ELF-1 (cell line): Measurements from ENCODE around the gene NDUFS7.
"Not testable (repeated sequence)": the region's sequence is repeated elsewhere in the genome, so short reads cannot be mapped to it uniquely, and the experiment has no call there.

Experiments
- DNase-seq: peaks from one replicate; pipeline ENCODE4 v3.0.0-alpha.2; 2016; ENCODE audit warnings: low read depth, low spot score

The NDUFS7 gene

DNA sequence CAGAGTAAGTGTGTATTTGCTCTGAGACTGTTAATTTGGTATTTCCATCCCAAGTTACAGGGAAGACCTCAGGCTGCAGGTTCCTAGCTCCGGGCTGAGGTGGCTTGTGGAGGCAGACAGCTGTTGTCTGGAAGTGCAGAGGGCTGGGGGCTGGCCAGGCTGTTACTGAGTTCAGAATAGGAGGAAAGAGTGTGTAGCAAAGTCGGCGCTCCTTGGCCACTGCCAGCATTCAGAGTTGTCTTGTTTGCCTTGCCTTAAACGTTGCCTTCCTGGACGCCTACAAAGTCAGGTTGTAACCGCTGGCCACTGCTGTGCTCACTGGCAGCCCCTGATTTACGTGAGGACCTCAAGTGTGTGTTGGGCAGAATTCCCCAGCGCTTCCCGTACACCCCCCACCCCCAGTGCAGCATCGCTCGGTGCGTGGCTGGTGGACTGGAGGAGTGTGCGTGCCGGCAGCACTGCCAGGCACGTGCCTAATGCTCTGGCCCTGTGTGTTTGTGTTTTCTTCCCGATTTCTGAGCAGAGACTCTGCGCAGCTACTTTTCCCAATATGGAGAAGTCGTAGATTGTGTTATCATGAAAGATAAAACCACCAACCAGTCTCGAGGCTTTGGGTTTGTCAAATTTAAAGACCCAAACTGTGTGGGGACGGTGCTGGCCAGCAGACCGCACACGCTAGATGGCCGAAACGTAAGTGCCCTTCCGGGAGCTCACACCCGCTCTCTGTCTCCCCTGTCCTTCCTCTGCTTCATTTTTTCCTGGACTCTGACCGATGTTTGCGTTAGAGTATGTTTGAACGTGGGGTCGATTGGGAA is 34.2 kb downstream of the NDUFS7 start:
- DNase-seq: no peak

DNA sequence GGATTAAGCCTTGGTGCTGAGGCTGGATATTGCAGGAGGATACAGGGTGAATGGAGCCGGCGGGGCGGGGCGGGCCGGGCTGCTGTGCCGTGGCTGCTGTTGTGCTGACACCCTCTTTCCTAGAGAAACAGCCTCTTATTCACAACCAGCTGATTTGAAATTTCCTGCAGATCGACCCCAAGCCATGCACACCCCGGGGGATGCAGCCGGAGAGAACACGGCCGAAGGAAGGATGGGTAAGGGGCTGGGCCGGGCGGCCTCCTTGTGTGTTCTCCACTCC is 34.7 kb downstream of the NDUFS7 start:
- no peak for DNase-seq

DNA sequence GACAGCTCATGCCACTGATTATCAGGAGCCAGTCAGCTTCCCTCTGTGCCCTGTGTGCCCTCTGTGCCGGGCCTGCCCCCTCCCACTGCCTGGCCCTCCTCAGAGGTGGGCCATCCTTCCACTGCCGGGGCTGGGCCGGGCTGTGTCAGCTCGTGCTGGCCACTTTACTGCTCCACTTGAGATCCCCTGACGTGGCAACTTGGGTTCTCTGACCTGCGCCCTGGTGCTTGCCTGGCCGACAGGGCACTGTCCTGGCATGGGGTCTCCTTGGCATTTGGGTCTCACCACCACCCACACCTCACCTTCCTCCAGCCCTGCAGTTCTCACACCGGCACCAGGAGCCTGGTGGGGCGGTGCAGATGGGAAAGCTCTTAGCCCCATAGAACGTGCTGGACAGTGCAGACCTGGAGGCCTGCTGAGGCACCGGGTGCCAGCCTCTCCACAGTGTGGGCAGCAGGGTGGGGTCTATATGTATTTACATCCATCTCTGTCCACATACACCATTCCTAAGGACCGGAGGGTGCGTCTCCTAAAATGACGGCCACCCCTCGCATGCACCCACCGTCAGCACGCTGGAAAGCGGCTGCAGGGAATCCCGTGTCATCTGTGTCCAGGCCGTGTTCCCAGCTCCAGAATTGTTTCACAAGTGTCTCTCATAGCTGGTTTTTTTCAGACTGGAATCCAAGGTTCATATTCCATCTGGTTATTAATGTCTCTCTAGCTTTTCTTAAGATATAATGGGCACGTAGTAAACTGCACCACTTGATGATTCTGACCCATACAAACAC is 35.4 kb downstream of the NDUFS7 start:
- no peak for DNase-seq

DNA sequence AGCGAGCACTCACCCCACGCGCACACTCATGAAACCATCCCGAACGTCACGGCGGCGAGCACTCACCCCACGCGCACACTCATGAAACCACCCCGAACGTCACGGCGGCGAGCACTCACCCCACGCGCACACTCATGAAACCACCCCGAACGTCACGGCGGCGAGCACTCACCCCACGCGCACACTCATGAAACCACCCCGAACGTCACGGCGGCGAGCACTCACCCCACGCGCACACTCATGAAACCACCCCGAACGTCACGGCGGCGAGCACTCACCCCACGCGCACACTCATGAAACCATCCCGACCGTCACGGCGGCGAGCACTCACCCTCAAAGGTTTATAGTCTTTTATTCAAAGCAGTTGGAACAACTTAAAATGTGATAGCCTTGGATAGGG is 36.4 kb downstream of the NDUFS7 start:
- not testable (repeated sequence) for DNase-seq

DNA sequence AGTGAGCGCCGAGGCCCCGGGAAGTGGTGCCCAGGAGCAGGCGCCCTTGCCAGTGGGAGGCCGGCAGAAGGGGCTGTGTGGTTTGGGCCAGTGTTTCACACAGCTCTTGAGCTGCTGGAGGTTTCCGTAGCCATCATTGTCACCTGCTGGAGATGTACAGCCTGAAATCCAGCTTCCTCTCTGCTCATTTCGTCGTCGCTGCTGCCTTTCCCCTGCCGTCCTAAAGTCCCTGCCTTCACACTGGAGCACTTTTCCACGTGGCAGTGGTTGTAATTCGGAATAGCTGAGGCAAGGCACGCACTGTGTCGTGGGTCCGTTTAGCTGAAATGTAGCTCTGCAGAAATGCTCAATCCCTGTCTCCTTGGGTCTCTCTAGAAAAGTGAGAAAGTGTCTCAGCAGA is 36.9 kb downstream of the NDUFS7 start:
- no peak for DNase-seq

DNA sequence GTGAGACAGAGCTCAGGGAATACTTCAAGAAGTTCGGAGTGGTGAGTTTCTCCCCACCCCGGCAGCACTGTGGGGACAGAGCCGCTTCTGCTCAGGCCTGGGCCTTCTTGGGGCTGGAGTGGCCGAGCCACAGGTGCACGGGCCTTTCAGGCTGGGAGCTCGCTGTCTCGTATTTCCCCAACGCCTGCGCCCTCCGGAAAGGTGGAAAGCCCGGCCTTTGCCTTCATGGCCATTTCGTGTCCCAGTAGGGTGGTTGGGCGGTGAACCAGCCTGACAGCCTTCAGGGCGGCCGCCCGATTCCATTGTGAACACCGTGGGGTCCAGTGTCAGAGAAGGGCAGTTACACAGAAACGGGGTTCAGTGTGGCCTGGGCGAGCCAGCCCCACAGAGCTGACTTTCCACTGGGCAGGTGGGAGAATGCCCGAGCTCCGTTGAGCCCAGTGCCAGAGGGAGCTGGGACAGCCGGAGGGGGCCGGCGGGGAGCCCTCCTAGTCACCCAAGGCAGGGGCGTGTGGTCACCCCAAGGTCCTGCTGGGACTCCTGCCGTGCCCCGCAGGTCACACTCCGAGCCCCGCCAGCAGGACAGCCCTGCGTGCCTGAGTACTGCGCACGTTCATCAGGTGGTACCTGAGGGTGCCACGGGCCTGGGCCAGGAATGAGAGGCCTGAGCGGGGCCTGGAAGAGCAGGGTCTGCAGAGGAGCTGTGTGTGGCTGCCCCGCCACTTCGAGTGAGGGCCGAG is 37.7 kb downstream of the NDUFS7 start:
- DNase-seq: no peak

DNA sequence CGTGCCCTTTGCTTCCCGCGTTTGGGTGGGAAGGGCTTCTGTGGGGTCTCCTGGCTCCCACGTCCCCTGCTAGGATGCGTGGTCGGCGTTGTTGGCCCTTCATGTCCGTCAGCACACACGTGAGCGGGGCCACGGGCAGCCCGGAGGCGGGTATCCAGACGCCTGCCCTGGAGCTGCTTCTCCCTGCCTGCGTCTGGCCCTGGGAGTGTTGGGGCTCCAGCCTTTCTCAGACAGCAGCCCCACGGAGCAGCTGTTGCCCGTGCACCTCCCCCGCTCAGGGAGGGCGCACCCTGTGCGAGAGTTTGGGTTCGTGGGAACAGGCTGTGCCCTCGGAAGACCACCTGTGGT is 38.2 kb downstream of the NDUFS7 start:
- no peak for DNase-seq

DNA sequence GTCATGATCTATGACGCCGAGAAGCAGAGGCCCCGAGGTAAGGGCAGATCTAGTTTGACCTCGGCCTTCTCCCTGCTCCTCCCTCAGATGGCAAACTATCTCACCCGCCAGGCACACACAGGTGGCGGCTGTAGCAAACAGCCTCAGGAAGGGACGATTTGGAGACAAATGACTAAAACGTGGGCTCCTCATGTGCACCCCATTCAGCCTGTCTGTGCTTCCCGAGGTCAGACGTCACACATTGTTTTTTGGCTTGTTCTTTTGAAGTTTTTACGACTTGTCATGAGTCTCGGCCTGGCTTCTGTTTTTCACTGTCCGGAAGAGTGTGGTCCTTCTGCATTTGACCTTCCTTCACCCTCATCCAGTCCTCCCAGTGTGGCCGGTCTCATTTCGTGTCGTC is 38.7 kb downstream of the NDUFS7 start:
- no peak for DNase-seq

DNA sequence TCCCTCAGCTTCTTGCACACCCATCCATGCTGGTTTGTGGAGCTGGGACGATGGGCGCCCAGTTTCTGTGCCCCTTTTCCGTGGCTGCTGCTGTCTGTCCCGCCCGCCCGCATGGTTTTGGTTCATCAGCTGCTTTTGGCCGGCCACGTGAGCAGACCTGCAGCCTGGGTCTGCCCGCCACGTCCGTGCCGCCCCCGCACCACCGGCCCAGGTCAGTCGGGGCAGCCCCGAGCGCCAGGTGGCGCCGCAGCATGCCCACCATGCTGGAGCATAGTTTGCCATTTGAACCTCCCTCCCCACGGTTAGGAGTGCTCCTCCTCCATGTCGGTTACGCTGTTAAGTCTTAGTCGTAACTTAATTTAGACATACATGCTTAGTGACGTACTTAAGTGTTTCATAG is 39.2 kb downstream of the NDUFS7 start:
- DNase-seq: no peak

DNA sequence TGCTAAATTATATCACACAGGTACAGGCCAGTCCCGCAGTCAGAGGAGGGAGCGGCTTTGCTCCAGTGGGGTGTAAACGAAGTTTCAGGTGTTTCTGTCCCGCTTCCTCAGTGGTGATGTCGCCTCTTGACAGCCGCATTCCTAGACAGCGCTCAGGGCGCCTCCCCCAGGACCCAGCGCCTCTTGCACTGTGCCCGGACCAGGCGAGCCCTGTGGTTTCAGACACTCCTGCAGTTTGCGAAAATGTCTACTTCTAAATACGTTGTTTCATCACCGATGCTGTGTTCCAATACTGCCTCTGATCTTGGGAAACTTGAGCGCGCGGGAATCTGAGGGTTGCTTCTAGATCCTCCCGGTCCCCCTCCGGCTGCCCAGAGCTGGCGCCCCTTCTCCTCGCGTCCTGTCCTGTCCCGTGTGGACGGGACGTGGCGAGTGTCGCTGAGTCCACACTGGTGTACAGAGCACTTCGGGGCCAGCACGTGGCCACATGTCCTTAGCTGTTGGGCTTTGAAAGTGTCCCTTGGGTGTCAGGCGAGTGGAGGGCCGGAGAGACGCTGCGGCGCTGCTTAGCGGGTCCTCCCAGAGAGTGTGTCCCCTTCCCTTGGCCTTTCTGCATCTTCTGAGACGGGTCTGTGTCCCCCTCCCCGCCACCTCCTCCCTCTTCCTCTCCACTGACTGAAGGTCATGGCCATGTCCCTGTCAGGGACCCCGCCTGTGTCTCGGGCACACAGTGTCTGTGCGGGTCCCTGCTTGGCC is 39.9 kb downstream of the NDUFS7 start:
- DNase-seq: no peak

DNA sequence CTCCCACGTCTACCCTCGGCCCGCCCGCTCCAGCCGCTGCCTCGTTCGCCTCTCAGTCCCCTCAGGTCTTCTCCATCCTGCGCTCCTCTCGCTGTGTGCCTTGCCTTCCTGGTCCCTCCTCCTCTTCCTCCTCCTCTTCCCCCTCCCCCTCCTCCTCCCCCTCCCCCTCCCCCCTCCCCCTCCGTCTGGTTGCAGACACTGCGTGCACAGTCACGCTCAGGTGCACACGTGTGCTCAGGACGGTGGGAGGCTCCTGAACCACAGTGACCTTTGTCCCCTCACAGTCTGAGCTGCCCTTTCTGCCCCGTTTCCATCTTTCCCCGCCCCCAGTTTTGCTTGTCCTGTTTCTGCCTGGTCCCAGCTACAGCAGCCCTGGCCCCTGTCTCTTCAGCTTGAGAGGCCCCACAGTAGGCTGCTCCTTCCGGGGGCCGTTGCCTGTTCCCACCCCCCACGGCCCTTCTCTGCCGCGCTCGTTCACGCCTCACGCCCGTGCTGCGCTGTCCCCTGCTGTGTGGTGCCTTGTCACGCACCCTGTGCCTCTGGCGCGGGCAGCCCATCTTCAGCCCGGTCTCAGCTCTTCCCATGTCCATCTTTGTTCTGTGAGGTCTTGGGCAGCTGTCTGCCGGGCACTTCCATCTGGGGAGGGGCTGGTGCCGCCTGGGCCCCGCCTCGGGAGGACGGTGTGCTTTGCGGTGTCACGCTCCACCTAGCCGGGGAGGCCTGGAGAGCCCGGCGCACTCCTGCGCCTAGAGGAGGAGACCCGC is 40.7 kb downstream of the NDUFS7 start:
- no peak for DNase-seq

DNA sequence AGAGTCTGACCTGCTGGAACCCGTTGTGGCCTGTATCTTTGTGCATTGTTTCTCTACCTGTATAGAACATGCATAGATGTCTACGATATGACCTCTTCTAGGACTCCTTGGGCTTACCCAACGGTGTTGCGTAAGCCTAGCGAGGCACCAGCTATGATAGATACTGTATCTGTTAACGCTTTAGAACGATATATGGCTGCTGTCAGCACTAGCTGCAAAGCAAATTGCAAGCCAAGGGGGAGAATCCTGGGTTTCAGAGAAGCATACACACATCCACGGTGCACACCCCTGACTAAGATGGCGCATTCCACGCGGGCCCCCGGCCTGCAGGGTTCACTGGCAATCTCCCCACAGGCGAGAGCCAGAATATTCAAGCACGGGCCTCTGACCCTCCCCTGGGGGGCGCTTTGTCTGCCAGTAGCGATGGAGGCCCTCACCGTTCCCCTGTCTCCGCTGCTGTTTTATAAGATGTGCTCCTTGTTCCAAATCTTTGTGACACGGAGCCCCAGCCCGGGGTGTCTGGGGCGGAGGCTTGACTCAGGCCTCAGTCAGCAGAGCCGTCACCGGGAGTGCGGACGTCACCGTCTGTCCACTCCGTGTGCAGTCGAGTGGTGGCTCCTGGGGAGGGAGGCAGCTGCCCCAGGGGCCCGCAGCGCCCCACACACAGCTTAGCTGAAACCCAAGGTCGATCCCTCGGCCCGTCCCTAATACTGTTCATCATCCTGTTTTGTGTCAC is 41.6 kb downstream of the NDUFS7 start:
- DNase-seq: no peak

DNA sequence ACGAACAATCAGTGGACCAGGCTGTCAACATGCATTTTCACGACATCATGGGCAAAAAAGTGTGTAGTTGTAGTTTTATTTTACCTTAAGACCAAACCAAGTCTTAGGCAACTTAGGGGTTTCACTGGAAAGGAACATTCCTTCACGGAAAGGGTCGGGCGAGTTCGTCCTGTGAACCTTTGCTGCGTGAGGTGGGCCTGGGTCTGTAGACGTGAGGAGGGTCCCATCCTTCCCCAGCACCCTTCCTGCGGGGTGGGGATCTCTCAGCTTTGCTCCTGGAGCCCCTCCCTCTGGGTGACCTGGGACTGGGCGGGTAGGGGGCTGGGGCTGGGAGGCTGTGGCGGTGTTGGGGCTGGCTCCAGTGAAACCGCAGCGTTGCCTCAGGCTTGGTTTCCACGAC is 42.2 kb downstream of the NDUFS7 start:
- DNase-seq: peak; percentile 71

DNA sequence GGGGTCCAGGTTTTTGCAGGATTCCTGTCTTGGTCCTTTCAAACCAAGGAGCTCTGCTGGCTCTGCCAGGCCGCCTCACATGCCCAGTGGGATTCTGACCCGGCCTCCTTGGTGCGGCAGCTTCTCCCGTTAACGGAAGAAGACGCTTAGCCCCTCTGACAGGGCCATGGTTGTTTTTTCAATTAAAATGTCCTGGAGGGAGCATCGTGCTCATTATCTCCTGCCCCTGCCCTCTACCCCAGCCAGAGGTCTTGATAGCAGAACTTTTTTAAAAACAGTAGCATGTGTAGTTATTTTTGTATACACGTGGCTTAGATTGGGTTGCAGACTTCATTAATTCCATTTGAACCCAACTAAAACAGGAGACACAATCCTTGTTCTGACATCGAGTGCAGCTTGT is 43.0 kb downstream of the NDUFS7 start:
- DNase-seq: no peak

DNA sequence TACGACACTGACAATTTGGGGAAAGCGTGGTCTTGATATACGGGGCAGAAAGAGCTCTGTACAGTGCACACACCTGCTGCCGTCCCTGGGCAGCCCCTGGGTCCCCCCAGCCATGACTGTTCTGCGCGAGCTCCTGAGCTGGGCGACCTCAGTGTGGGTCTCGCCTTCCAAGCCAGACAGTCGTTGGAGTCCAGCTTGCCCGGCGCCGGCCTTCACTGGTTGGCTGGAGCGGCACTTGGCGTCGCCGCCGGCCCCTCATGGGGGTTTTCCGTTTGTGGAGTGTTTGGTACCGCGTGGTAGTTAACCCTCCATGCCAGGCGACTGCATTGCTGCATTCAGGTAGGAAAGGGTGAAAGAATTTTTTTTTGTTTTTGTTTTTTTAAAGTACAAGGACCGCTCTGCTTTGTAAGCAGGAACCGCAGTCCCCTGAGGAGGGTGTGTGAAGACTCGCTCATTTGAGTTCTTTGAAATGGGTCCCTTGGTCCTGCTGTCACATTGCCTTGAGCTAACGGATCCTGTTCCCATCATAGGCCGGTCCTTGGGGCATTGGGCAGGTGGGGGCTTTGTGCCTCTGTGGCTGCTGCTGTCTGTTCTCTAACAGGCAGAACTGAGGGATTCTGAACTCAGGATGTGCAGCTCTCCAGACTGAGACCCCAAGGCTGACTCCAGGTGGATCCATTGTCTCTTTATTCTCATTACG is 43.7 kb downstream of the NDUFS7 start:
- DNase-seq: no peak

DNA sequence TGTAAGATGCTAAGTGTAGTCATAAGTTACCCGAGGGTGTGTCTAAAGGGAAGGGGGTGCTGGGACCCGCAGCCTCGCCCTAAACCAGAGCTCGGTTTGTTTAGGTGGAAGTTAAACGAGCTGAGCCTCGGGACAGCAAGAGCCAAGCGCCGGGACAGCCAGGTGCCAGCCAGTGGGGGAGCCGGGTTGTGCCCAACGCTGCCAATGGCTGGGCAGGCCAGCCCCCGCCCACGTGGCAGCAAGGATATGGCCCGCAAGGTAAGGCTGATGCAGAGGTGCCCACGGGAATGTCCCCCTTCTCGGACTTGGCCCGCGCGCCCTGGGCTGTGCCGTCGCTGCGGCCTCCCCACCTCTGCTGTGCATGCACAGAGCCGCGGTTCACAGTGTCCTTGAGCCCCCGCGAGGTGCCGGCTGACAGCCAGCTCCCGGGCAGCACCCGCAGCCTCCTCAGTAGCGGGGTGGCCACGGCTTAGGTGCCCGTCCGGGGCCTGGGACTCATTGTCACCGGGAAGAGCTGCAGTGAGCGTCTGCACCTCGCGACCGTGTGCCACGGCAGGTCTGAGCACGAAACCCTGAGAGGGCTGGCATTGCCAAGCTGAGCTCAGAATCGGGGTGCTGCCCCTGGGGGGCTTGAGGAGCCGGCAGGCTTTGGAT is 45.2 kb downstream of the NDUFS7 start:
- no peak for DNase-seq

DNA sequence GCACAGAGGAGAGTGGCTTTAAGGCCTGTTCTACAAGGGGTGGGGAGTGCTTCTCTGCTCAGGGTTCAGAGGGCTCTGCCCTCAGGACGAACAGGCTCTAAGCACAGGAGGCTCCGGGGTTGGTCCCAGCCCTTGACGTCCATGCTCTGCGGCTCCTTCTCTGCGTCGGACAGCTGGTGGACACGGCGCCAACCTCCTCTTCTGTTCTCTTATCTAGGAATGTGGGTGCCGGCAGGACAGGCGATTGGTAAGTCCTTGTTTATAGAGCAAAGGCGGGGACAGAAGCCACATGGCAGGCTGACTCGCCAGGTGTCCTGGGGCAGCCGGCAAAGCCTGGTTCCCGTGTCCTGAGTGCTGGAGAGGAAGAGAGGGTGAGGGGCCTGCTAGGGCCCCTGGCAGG is 46.0 kb downstream of the NDUFS7 start:
- DNase-seq: no peak

DNA sequence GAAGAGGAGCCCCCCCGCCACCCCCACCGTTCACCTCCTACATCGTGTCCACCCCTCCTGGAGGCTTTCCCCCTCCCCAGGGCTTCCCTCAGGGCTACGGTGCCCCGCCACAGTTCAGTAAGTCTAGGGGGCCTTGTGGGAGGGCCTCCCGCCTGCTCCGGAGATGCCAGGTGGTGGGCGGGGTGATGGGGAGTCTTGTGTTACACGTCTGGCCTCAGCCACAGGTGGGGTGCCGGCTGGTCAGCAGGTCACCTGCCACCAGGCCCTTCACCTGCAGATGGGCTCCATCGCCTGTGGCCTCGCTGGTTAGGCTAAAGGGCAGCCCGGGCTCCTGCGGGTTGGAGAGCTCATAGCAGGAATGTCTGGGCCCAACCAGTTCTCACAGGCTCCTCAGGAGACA is 46.5 kb downstream of the NDUFS7 start:
- DNase-seq: no peak

DNA sequence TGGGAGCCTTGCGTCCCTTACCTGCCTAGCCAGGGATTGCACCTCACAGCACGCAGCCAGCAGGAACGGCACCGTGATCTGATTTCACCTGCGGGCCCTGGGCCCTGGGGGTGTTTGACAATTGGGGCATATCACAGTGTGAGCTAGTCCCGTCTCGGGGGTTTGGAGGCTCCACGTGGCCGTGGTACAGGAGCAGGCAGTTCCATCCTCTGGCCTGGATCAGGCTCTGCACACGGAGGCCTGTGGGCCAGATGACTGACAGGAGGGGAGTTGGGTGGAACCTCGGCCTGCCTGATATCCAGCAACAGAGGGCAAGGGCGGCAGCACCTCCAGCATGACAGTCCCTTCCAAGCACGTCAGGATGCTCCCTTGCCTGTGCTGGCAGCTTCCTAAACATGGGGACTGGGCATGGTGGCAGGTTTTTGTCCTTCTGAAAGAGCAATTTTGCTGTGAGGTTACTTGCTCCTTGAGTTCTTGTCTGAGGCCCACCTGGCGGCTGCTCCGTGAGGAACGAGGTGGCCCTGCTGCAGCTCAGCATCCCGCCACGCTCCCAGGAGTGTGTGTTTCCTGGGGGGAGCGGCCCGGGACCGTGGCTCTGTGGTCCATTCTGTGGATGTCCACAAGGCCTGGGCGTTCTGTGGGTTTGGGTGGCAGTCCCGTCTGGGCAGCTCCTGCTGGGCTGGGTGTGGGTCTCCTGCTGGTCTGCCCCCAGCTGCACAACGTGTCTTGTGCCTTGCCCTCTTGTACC is 48.2 kb downstream of the NDUFS7 start:
- no peak for DNase-seq
